Gastroesophageal sphincter (tissue), 4 donors: ENCODE results near the gene GAB4. TPM values are rescaled to one million over a fixed set of nuclear protein-coding genes. Genes with fewer than 3 reads are reported as not detected.
"Not testable (repeated sequence)": the region's sequence is repeated elsewhere in the genome, so short reads cannot be mapped to it uniquely, and the experiment has no call there.

ENCODE experiments used
- ATAC-seq: fragments of 150-250 bp; one replicate; pipeline ENCODE4 v1.9.1; 2016; ENCODE audit warnings: mild to moderate bottlenecking, moderate library complexity
- H3K27ac ChIP-seq, 4 donors: fragments of 200-600 bp; sonication (generic) in 3 of 4; 1 replicate in 3 of 4; 2 replicates in 1 of 4; pipeline ENCODE4 v1.5.1; 2016 to 2019
- H3K27me3 ChIP-seq: fragments of 200-600 bp; sonication (generic); one replicate; pipeline ENCODE4 v1.5.1; 2019
- H3K36me3 ChIP-seq, 2 donors: fragments of 200-600 bp; sonication (generic); one replicate each; pipeline ENCODE4 v1.5.1; 2019; ENCODE audit warnings: control low read depth in 1 of 2
- H3K4me1 ChIP-seq, 3 donors: fragments of 200-600 bp; sonication (generic); 1 replicate in 2 of 3; 2 replicates in 1 of 3; pipeline ENCODE4 v1.5.1; 2016 to 2019; ENCODE audit warnings: control low read depth in 2 of 3
- H3K4me3 ChIP-seq, 2 donors: fragments of 200-600 bp; sonication (generic); one replicate each; pipeline ENCODE4 v1.5.1; 2019; ENCODE audit warnings: mild to moderate bottlenecking in 1 of 2, moderate library complexity in 1 of 2
- H3K9me3 ChIP-seq, 3 donors: fragments of 200-600 bp; sonication (generic); one replicate each; pipeline ENCODE4 v1.5.1; 2017 to 2019; ENCODE audit warnings: control low read depth in 2 of 3
- EP300 ChIP-seq: sonication (generic); formaldehyde crosslinking; IDR thresholded peaks from one replicate; pipeline ENCODE4 v1.6.1; 2017; ENCODE audit warnings: antibody characterized with exemption, mild to moderate bottlenecking
- POLR2A ChIP-seq, 2 donors: fragments of 450-650 bp; IDR thresholded peaks; one replicate each; pipeline ENCODE4 v1.6.1; 2017; ENCODE audit warnings: antibody characterized with exemption in 2 of 2, mild to moderate bottlenecking in 2 of 2, moderate library complexity in 1 of 2
- POLR2AphosphoS5 ChIP-seq: sonication (generic); formaldehyde crosslinking; IDR thresholded peaks from one replicate; pipeline ENCODE4 v1.6.1; 2017; ENCODE audit warnings: antibody characterized with exemption
- WGBS, 2 donors: methylation state at CpG; one replicate each; pipeline ENCODE4 v1.1.5; 2018; ENCODE audit warnings: low coverage in 1 of 2; 5-methylcytosine and 5-hydroxymethylcytosine counted together
- total RNA-seq, 4 donors: library from RNA; depleted of rRNA; stranded (reverse); fragments of >200 nt; gene quantifications; one replicate each; pipeline ENCODE4 v1.1.0, GENCODE V29; 2016
- TF ChIP-seq, protein P1 (sequence below), 4 experiments: fragments of 200-600 bp in 2 of 4; fragments of 450-650 bp in 2 of 4; sonication (generic) in 1 of 4; IDR thresholded peaks; one replicate each; pipeline ENCODE4 v1.5.1; 2017 to 2019; ENCODE audit warnings: antibody characterized with exemption in 4 of 4, mild to moderate bottlenecking in 2 of 4, moderate library complexity in 2 of 4

Gene GAB4
- total RNA-seq, 4 donors from 2014 or later: not detected

- ATAC-seq, H3K4me1 ChIP-seq, H3K9me3 ChIP-seq, H3K27ac ChIP-seq, H3K4me3 ChIP-seq, H3K36me3 ChIP-seq: not testable (repeated sequence)
- 60% methylated on average over 1 of the region's 6 CpGs; no CpG with 5 or more reads in 1 of the 2 donors for WGBS, 2 donors
- H3K27me3 ChIP-seq: peaks cover 22% of the 10 kb centered on the region
Observed at GRCh38 chr22:17015552-17015951, 7.5 kb upstream of the GAB4 start.

DNA sequence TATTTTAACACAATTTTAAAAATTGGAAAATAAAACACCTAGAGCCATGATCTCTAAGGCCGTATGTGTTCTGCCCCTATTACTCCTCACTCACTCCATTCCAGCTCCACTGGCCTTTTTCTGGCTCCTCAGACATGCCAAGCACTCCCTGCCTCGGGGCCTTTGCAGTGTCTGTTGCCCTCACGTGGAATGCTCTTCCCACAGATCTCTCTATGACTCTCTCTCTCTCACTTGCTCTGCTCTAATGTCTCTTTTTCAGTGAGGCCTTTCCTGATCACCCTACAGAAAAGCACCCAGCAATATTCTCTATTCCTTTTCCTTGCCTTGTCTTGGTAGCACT, 6.0 kb upstream of the GAB4 start:
- H3K4me1 ChIP-seq, H3K27ac ChIP-seq, ATAC-seq, H3K4me3 ChIP-seq, H3K36me3 ChIP-seq, H3K9me3 ChIP-seq: not testable (repeated sequence)
- 47 to 64% methylated on average over 3 of the region's 3 CpGs for WGBS, 2 donors
- peaks cover 37% of the 10 kb centered on the region for H3K27me3 ChIP-seq

DNA sequence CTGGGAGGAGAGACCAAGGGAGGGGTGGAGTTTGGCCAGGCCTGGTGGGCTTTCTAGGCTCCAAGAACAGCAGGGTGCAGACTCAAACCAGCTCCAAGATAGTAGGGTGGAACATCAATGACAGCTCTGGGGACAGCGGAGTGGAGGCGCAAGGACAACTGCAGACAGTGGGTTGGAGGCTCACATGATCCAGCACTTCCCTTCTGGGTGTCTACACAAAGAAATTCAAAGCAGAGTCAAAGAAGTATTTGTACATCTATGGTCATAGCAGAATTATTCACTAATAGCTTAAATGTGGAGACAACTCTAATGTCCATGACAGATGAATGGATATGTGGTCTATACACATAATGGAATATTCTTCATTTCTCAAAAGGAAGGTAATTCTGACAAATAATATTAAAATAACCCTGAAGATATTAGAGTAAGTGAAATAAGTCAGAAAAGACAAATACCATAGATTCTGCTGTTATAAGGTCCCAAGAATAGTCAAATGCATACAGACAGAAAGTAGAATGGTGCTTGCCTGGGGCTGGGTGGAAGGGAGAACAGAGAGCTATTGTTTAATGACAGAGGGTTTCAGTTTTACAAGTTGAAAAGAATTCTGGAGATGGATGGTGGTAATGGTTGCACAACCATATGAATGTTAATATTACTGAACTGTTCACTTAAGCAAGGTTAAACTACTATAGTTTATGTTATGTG, 5.5 kb upstream of the GAB4 start:
- no peaks in the 10 kb centered on the region for H3K9me3 ChIP-seq
- peaks cover 38% of the 10 kb centered on the region for H3K27me3 ChIP-seq
- no peaks in the 10 kb centered on the region for H3K36me3 ChIP-seq
- H3K4me1 ChIP-seq: no peaks in the 10 kb centered on the region
- H3K4me3 ChIP-seq: no peak overlapping the region
- no peak for ATAC-seq
- H3K27ac ChIP-seq: no peak overlapping the region
- 100% methylated on average over 2 of the region's 2 CpGs; no CpG with 5 or more reads in 1 of the 2 donors for WGBS, 2 donors
- TF ChIP-seq EP300: no peak
- TF ChIP-seq, protein P1, sequence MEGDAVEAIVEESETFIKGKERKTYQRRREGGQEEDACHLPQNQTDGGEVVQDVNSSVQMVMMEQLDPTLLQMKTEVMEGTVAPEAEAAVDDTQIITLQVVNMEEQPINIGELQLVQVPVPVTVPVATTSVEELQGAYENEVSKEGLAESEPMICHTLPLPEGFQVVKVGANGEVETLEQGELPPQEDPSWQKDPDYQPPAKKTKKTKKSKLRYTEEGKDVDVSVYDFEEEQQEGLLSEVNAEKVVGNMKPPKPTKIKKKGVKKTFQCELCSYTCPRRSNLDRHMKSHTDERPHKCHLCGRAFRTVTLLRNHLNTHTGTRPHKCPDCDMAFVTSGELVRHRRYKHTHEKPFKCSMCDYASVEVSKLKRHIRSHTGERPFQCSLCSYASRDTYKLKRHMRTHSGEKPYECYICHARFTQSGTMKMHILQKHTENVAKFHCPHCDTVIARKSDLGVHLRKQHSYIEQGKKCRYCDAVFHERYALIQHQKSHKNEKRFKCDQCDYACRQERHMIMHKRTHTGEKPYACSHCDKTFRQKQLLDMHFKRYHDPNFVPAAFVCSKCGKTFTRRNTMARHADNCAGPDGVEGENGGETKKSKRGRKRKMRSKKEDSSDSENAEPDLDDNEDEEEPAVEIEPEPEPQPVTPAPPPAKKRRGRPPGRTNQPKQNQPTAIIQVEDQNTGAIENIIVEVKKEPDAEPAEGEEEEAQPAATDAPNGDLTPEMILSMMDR (IDR thresholded peaks at IDR 0.05): no peak
- no peak for TF ChIP-seq POLR2A (IDR thresholded peaks at IDR 0.05)
- no peak for TF ChIP-seq POLR2AphosphoS5

DNA sequence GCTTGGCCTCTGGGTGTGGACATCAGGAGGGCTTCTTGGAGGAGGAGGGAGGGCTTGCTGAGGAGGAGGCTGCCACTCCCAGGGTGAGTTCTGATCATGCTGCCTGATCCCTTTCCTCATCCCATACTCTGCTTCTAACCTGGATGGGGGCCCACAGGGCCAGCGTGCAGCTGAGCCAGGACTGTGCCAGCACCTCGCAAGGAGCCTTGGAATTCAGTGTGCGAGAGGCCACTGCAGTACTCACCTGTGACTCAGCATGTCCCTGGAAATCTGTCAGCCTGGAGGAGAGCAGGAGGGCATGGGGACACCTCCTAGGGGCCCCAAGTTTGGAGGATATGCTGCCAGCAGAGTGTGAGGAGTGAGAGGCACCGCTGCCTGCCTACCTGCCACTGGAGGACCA, 4.2 kb upstream of the GAB4 start:
- Histone ChIP-seq H3K27ac (no peak overlapping the region), H3K27me3 (peaks cover 51% of the 10 kb centered on the region), H3K4me1 (no peaks in the 10 kb centered on the region), H3K36me3 (no peaks in the 10 kb centered on the region), H3K9me3 (peaks cover 0 to 6% (median 0%) of the 10 kb centered on the region in 3 donors), H3K4me3 (no peak overlapping the region)
- WGBS, 2 donors: 87% methylated on average over 3 of the region's 4 CpGs; no CpG with 5 or more reads in 1 of the 2 donors
- TF ChIP-seq POLR2A (IDR thresholded peaks at IDR 0.05) (no peak), POLR2AphosphoS5 (no peak), EP300 (no peak)
- TF ChIP-seq, protein P1 (IDR thresholded peaks at IDR 0.05): no peak
- no peak for ATAC-seq

- H3K4me1 ChIP-seq: no peaks in the 10 kb centered on the region
- H3K27me3 ChIP-seq: peaks cover 56% of the 10 kb centered on the region
- no peak for ATAC-seq
- 66 to 67% methylated on average over 1 to 5 of the region's 9 CpGs for WGBS, 2 donors
- H3K4me3 ChIP-seq: no peak overlapping the region
- TF ChIP-seq POLR2A (IDR thresholded peaks at IDR 0.05) (no peak), POLR2AphosphoS5 (no peak), EP300 (no peak)
- TF ChIP-seq, protein P1 (IDR thresholded peaks at IDR 0.05): no peak
- H3K36me3 ChIP-seq: no peaks in the 10 kb centered on the region
- H3K9me3 ChIP-seq: peaks cover 0 to 23% (median 0%) of the 10 kb centered on the region in 3 donors
- no peak overlapping the region for H3K27ac ChIP-seq
Observed at GRCh38 chr22:17009640-17010291, 1.7 kb upstream of the GAB4 start.

DNA sequence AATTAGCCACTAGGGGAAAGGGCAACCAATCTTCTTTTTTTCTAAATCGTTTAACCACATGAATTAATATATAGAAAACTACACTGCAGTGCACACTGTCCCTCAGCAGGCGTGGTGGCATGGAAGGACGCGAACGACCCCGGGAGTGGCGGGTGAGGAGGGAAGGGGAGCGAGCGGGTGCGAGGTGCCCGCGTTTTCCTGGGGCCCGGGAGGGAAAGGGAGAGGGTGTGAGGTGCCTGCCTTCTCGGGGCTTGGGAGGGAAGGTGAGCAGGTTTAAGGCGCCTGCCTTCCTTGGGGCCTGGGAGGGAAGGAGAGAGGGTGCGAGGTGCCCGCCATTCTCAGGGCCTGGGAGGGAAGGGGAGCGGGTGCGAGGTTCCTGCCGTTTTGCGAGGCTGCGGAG, 765 bp downstream of the GAB4 start:
- TF ChIP-seq, protein P1 (IDR thresholded peaks at IDR 0.05): no peak
- TF ChIP-seq POLR2A (IDR thresholded peaks at IDR 0.05): no peak
- TF ChIP-seq EP300: no peak
- no peak for TF ChIP-seq POLR2AphosphoS5

More for the DNA sequence above, 765 bp downstream of the GAB4 start:
- WGBS, 2 donors: 0 to 27% methylated on average over 1 to 15 of the region's 22 CpGs
- no peak for ATAC-seq
- Histone ChIP-seq H3K27me3 (peaks cover 48% of the 10 kb centered on the region), H3K4me1 (no peaks in the 10 kb centered on the region), H3K4me3 (no peak overlapping the region), H3K27ac (no peak overlapping the region), H3K36me3 (no peaks in the 10 kb centered on the region), H3K9me3 (peaks cover 0 to 41% (median 0%) of the 10 kb centered on the region in 3 donors)
